Jurkat, Clone E6-1 (cell line): Measurements from ENCODE around the gene KCND3.

Source experiments
- DNase-seq: peaks from one replicate; pipeline ENCODE4 v3.0.0-alpha.2; 2011; ENCODE audit warnings: low read depth, low spot score
- H3K4me3 ChIP-seq: 2 replicates; pipeline ENCODE4 v1.5.1; 2011; ENCODE audit warnings: mild to moderate bottlenecking, low read length, control low read depth, moderate library complexity

Gene KCND3

DNA sequence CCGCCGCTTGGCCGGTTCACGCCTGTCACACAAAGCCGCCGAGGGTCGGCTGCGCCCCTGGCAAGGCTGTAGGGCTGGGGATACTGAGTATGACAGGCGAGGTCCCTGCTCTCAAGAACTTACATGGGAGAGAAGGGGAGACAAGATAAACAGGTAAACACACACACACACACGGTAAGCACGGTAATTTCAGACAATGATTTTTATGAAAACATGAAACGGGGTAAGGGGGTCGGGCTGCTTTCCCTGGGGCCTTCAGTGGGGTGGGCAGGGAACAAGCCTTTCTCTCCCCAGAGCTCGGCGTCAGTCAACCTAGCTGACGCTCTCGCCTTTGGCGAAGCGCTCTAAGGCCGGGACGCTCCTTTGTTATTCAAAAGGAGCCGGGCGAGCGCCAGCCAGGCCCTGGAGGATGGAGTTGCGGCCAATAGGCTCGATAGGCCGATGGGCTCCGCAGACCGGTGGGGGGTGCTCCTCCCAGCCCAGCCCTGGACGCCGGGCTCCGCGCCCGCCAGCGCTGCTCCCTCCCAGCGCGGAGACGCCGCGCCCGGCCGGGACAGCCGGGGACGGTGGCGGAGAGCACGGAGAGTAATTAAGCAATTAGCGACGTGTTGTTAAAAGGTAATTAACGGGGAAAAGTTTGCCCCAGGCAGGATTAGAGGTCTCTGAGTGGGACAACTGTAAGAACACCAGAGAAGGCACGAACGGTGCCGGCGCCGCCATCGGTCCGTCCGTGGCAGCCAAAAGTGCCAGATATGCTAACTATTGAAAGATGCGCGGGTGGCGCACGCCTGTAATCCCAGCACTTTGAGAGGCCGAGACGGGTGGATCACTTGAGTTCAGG lies 249.3 kb downstream of the KCND3 start:
- no peak for DNase-seq
- peak overlapping the region; percentile 61 for H3K4me3 ChIP-seq

DNA sequence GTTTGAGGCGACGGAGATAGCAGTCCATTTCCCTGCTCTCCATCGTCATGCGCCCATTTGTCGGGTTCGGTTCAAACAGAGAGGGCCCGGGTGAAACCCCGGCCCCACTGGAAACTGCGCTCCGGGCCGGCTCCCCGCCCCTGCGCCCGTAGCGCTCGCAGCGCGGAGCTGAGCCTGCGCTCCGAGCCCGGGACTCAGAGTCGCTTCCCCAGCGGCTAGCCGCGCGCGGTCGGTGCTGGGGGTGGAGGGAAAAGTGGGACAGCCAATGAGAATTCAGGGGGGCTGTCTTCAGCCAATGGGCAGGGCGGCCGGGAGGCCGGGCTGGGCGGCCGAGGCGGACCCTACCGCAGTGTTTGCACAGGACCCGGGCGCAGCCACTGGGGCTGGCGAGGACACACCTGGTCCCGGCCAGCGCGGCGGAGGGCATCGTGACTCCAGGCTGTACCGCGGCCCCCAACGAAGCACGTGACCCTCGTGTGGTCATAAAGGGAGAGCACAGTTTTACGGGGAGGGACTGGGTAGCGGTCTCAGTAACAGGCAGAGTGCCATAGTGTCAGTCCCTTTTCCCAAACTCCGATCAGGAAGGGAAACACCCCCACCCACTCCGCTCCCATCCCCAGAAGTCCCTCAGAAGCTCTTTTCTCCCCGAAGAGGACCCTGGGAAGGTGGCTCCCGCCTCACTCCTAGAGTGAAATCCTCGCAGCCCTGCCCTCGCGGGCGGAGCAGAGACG lies 250.1 kb downstream of the KCND3 start, which contains the start of gene INKA2:
Gene INKA2 (minus strand): TSS at position 202 of the 731 bp plus-strand sequence. CDS start 153 bp downstream, at position 49.
- DNase-seq = peak; percentile 46
- peak within 1 kb of the TSS; percentile 61 for H3K4me3 ChIP-seq

DNA sequence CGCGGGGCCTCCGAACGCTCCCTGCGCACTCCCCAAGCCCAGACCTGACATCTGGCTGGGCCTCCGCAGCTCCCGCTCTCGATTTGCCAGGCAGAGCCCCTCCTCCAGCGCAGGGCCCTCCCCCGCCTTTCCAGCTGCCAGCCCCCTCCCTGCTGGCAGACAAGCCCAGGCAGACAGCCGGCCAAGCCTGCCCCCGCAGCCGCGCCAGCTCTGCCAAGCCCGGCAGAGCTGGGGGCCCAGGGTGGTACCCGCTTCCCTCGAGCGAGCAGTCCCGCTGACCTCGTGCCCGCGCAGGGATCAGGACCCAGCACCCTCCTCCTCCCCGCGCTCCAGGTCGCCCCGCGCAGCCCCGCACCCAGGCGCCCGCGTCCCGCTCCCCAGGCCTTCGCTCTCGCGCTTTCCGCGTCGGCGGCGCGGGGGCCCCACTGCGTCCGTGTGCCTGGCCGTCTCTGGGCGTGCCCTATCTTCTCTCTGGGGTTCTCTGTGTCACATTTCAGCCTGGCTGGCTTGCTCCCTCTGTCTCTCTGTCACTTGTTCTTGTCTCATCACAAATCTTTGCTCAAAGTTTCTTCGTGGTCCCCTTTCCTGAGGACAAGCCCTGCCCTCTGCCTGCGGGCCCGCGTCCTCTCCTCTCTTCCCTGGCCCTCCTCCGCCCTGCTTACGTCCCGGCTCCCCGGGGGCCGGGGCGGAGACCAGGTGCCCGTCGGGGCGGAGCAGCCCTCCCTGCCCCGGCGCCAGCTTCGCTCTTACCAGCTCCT lies 250.9 kb downstream of the KCND3 start:
- DNase-seq = peak; percentile 38
- peak overlapping the region; percentile 61 for H3K4me3 ChIP-seq

DNA sequence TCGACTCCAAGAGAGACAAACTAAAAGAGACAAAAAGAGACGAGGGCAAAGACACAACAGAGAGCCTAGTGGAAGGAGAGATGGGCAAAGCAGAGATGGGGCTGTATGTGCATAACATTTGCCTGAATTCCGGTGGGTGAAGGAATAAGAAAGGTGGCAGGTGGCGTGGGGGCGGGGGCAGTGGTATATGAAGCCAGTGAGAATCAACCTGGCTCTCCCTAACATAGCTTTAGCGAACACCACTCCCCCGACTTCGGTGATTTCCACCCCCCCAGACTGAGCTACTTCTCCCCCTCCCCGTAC lies 251.4 kb downstream of the KCND3 start:
- no peak for DNase-seq
- H3K4me3 ChIP-seq = peak overlapping the region; percentile 61

DNA sequence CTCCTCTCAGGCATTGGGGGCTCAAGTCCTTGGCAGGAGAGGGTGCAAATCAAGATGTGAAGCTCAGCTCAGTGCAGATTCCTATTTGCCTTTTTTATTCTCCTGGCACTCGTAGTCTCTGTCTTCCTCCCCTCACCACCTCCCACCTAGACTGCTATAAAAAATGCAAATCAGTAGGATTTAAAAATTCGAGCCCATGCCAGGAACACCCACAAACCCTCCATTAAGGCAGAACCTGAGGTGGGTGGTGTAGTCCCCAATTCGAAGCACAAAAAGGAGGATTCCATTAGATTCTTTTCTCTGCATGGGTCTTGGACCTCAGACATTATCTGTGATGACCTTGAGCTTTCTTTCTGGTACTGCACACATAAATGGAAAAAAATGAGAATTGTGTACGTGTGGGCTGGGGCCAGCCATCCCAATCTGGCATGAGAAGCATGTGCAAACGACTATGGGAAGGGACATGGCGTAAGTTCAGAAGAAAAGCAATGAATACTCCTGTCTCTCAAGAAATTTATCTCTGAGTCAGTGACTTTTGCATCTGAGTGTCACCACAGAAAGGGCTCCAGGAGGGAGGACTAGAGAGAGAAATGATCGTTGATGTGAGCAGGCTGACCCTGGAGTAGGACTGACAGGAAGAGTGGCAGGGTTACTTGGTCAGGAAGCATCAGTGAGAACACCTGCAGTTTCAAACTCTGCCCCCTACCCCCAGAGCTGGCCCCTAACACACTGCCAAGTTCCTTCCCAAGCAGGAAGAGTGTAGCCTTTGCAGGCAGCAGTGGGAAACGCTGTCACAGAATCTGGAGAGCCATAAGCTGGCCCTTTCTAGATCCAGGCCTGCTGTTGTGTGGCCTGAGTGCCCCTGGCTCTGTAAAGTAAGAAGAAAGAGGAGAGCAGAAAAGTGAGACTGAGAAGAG lies 252.0 kb downstream of the KCND3 start:
- H3K4me3 ChIP-seq = peak overlapping the region; percentile 61
- no peak for DNase-seq

DNA sequence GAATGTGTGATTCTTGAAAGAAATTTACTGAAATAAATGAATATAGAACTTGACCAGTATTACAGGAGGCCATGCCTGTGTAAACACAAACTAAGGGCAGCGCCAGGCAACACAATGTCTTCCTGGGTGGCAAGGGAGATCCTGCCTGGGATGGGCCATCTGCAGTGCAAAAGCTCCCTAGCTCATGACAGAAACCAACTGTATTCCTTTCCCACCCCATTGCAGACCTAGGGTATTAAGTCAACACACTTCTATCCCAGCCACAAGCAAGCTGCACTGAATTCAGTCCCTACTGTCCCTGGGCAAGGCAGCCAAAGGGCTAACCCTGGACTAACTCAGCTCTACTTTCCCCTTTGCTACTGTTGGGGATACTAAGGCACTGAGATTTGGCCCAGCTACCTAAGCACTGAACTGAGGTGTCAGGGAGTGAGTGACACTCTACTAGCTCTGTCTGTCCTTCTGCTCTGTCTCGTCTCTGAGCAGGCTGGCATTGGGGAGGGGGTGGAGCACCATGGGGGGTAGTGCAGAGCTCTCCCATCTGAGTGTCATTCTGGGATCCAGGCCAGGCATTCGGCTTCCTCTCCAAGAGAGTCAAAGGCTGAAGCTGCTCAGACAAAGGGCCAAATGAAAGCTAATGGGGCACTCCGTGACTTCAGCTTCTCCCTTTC lies 252.8 kb downstream of the KCND3 start:
- no peak for DNase-seq
- no peak overlapping the region for H3K4me3 ChIP-seq

DNA sequence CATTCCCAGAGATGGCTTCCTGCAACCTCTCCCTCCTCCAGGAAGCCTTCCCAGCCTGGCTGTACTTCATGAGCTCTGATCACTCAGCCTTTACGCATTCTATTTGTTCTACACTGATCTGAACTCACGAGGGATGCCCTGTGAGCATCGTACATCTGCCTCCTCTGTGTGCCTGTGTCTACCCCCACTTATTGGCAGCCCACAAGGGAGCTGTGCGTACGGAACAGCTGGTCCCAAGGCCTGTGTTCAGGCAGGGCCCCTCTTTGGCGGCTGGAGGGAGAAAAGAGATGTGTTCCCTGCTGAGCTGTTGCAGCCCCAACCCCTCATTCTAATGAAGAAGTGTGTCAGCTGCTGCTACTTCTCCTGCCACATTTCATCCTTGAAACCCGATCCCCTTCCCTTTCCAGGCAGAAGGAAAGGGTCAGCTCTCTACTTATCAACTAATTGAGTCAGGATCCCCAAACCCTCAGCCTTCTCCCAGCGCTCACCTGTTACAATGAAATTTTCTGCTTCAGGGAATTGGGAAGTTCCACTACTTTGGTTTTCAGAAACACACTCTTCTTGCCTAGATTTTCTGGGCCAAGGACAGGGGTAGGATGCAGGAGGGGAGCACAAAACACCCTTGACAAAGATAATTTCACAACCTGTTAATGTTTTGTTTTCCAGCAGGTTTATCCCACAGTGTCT lies 253.5 kb downstream of the KCND3 start:
- no peak overlapping the region for H3K4me3 ChIP-seq
- DNase-seq = no peak

DNA sequence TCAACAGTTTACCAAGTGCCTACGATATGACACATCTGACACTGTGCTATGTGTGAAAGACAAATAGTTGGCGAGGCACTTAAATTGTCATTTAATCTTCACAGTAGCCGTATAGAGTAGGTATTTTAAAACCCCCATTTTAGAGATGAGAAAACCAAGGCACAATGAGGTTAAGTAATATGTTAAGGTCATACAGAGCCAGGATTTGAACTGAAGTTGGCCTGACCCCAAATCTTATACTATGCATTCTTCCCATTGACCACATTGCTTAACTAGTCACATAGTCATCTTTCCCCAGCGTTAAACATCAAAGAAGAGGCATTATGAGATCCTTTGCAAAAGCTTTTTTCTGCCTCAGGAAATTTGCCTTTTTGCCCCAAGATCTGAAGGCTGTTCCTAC lies 254.1 kb downstream of the KCND3 start:
- no peak for DNase-seq
- no peak overlapping the region for H3K4me3 ChIP-seq

DNA sequence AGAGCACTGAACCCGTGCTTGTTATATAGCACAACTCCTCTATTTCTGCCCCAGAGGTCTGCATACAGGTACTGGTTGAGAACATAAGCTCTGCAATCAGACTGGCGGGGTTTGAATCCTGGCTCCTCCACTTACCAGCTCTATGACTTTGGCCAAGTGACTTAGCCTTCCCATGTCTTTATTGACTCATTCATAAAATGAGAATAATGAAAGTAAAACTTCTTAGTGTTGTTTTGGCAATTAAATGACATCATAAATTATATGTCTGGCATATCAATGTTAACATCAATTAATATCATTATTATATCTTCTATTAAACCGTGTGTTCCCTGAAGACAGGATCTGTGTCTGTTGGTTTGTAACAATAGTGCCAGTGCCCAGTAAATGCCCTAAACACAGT lies 254.6 kb downstream of the KCND3 start:
- no peak overlapping the region for H3K4me3 ChIP-seq
- DNase-seq = no peak

DNA sequence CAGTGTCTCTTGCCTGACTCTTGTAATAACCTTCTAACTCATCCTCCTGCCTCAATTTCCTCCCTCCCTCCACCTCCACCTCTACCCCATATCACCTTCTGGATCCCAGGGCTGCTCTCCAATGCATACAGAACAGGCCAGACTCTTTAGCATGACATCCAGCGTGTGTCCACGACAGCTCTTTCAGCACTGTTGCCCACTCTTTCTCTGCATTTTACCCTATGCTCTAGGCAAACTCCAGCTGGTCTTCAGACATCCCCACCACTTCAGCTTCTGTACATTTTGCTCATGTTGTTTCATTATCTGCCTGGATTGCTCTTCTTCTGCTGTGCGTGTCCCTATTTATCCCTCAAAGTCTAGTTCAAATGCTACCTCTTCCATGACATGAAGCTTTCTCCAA lies 255.0 kb downstream of the KCND3 start:
- H3K4me3 ChIP-seq = no peak overlapping the region
- DNase-seq = no peak

DNA sequence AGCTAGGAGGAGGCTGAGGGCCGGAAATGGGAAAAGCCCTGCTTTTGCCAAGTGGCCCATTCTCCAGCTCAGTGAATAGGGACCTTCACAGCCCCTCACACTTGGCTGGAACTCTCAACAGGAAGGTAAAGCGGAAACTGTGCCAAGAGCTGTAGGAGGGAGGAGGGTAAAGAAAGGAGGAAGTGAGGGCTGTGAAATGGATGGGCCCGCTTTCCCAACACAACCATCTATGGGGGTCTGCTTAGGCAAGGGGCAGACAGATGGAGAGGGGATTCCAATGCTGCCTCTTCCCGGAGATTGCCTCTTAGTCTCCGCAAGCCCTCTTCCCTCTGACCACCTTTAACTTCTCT lies 255.5 kb downstream of the KCND3 start:
- H3K4me3 ChIP-seq = no peak overlapping the region
- DNase-seq = no peak

DNA sequence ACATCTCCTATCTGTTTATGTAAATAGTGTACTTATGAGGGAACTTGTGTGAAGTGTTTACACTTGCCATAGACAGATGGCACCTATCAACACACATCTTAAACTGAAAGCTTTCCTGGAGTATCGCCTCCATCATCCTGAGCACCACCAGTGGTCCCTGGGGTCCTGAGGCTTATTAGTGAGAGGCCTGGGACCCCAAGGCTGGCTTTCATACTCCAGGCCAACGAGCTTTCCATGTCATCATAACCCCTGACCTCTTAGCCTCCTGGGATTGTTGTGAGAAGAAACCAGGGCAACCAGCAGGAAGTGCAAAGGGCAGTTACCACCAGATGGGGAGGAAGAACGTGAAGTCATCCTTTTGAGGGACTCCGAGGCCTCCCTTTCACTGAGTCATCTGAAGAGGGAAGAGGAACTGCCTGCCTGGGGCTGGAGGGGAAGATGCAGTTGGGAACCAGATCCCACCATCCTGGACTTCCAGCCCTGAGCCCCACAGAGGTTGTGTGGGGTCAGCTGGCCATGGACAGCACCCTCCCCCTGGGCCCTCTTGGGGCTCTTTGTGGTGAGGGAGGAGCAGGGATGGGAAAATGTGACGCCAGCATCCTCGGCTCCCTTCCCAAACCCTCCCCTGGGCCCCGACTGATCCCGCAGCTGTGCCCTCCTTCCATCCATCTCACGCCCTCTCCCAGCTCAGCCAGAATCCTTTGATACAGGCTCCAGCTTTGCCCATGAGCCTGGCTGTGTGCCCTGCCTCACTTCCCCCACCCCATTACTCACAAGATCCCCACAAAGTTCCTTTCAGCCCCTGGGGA lies 256.1 kb downstream of the KCND3 start:
- DNase-seq = no peak
- H3K4me3 ChIP-seq = no peak overlapping the region

DNA sequence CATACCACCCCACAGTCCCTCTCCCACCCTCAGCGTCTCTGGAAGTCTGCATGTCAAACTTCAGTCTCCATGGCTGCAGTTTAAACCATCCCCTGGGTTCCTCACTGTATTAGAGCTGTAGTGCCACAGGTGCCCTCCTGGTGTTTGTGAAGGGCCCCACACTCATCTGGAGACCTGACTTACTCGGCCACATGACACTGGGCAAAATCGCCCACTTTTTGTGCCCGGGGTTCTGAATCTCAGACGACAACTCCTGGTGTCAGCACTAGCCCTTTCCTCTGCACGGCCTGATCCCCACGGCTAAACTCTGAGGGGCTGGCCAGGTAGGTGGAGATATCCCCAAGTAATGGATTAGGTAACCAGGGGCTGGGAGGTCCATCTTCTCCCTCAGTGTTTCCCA lies 256.8 kb downstream of the KCND3 start:
- no peak overlapping the region for H3K4me3 ChIP-seq
- no peak for DNase-seq

DNA sequence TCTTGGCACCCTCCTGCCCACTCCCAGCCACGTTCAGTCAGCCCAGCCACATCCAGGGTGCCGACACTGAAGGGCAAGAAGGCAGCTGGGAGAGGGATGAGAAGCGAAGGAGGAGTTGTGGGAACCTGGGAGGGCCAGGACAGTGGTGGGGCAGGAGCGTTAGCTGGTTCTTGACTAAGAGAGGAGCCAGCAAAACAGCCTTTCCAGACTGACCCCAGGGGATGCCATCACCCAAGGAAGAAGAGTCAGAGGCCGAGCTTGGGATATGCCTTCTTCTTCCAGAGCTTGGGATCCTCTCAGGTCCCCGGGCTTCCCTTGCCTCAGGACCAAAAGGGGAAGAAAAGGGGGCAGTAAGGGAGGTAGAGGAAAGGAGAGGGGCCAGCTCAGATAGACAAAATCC lies 257.5 kb downstream of the KCND3 start:
- no peak for DNase-seq
- no peak overlapping the region for H3K4me3 ChIP-seq

DNA sequence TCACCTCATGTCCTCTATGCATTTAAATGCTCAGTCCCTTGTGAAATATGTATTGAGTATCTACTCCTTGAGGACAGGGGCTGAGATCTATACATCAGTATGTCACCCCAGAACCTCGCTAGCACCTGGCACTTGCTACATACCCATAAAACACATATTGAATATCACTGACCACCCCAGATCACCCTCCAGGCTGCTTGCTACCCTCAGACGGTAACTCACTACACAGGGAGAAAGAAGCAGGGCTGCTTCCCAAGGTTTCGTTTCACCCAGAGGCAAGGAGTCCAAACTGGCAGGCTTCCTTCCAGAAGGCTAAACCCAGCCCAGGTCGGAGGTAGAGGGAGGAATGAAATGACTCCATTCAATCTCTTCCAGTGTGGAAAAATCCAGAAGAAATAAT lies 258.8 kb downstream of the KCND3 start:
- DNase-seq = no peak
- no peak overlapping the region for H3K4me3 ChIP-seq

DNA sequence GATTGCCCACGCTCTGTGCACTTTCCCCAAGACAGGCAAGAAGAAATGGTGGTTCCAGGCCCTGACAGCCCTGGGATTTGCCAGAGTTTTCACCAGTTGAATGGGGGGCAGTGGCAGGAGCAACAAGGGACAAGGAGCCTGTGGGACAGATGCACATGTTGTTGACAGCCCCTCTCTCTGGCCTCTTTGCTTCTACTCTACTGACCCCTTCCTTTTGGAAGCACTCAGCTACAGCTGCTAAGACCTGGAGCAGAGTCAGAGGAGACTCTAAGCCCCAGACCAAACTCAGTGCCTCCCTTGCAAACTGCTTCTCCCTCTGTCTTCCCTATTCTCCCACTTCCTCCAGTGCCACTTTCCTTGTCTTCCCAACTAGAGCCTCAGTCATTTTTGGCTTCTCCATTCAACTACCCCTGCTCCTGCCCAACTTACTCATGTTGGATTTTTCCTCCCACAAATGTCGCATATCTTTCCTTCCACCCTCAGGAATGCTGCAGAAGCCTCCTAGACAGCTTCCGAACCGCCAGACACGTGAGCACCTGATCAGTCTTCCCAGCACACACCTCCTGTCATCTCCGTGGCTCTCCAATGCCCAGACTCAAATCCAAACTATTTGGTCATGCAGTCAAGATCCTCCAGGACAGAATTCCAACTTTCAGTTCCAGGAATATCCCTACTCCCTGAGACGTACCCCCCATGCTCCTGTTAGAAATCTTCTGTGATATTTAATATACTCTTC lies 259.4 kb downstream of the KCND3 start:
- DNase-seq = no peak
- no peak overlapping the region for H3K4me3 ChIP-seq
